HG03521 (cell line): Measurements from ENCODE around the gene PI3.

ENCODE experiments used
- ATAC-seq: cut with Tn5 transposase; IDR thresholded peaks from one replicate; pipeline ENCODE4 v1.9.1; 2021; ENCODE audit warnings: mild to moderate bottlenecking, moderate library complexity; ENCODE audit not compliant: unreplicated experiment

Gene PI3

DNA sequence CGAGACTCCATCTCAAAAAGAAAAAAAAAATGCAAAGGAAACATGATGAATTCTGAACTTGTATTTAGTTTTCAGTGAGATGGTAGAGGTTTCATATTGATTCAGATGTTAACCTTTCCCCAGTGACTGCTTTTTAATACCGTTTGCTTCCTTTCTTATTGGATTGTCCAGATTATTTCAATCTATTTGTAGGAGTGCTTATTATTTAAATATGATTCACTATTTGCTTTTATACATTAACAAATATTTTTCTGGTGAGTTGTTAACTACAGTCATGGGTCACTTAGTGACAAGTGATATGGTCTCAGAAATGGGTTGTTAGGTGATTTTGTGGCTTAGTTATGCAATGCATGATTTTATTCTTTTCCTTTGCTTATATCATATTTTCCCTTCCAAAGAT lies 8.4 kb downstream of the PI3 start:
- ATAC-seq: no peak

DNA sequence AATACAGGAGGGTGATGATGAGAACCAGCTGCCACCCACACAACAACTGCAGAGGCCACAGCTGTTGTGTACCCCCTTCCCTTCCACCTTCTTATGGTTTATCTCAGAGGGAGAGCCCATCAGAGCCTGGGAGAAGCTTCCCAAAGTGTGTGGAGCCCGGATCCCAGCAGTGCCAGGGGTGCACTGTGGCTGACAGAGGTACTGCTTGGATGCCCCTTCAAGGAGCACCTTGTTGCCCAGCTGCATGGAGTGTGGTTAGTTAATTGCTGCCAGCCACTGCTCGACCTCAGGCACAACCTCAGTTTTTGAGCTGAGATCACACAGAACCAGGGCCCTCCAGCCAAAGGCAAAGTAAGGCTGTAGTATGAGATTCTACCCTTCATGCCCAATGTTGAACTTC lies 13.0 kb downstream of the PI3 start:
- no peak for ATAC-seq

DNA sequence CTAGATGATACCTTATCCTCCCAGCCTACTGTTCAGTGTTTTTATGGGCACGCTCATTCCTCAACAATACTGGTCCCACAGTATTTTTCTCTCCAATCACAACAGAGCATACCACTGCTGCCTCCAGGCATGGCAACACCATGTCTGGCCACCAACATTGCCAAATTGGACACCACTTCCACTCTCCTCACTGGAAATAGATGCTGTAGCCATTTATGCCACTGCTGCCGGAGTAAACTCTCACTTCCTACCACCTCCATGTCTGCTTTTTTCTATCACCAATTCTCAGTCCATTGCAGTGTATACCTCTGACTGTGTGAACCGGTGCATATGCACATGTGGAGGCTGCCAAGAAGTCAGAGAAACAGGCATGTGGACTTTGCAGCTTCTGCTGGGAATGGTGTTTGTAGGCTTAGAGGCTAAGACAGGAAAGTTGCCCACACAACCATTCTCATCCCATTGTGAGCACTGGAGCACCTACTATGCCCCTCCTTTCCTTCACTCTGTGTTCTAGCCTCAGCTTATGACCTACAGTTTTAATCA lies 14.4 kb downstream of the PI3 start:
- no peak for ATAC-seq

DNA sequence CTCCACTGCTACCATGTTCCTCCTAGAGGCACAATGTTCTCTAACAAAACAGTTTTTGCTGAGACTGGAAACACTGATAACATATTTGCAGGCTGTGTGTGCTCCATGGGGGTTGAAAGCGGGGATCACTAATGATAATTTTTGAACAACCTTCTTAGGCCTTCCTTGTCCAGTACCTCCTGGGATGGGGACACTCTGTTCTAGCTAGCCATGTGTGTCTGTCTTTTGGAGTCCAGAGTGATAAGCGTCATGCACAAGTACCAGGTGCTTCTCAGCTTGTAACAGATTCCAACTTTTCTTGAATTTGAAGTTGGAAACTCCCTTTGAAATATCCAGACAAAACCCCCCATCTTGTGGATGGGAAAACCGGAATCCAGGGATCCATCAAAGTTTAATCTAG lies 15.2 kb downstream of the PI3 start:
- ATAC-seq: no peak

DNA sequence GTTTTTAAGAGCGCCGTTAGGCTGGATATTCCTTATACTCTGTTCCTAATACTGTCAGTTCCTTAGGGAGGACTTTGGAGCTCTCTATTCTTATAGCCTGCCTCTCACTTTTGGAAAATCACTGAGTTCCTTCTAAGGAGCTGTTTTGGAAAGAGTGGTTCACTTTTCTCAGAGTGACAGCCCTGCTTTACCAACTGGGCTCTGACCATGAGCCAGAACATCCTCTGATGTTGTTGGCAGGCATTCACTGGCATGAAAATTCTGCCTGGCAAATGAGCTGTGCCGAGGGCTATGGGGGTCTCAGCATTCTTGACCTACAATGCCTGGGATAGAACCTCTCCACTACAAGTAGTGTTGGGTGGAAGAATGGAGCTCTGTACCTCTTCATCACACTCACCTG lies 17.2 kb downstream of the PI3 start:
- ATAC-seq: no peak

DNA sequence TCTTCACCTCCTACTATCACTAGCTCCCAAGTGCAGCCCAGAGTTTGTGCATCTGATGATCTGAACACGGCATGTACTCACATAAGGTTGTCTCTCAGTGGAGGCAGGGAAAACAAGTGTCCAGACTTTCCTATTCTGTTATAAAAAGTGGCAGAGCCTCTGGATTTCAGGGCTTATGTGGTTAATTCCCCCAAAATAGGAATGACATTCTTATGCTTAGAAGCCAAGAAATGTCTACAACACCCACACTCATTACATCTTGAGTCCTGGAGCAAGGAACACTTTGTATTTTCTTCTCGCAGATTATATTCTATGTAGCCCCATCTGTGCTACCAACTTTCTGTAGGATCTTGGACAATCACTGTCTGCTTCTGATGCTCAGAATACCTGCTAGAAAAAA lies 18.6 kb downstream of the PI3 start:
- no peak for ATAC-seq

DNA sequence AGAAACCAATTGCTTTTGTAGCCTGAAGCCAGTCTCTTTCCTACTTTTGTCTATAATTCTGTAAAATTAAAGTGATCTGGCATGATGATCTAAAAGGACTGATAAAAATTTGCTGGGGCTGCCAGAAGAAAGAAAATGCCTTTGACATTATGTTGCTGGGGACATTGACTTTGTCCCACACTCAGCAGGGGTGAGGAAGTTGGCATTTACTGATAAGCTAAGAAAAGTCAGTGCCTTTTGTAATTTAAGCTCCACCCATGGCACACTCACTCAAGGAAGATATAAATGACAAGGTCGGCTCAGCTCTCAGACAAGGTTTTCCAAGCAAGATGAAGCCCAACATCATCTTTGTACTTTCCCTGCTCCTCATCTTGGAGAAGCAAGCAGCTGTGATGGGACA lies 32.0 kb downstream of the PI3 start, which contains the start of gene SEMG1:
SEMG1 (plus strand) TSS at position 309 of the 400 bp plus-strand sequence; CDS start at position 330, 21 bp downstream.
- no peak for ATAC-seq

DNA sequence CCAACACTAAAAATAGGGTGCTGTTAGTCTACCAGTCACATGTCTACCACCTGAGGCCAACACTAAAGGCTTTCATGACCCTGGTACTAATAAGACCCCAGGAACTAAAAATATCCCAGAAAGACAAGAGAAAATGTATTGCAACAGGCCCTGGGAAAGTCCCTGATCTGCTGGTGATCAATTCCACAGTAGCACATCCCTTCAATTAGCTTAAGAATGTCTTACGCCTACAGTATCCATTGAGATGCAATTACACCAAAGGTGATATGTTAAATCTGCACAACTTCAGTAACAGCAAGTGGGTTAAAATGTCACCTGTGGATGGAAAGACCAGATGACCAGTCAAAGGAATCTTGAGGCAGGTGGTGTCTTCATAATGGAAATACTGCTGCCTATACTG lies 35.2 kb downstream of the PI3 start:
- no peak for ATAC-seq

DNA sequence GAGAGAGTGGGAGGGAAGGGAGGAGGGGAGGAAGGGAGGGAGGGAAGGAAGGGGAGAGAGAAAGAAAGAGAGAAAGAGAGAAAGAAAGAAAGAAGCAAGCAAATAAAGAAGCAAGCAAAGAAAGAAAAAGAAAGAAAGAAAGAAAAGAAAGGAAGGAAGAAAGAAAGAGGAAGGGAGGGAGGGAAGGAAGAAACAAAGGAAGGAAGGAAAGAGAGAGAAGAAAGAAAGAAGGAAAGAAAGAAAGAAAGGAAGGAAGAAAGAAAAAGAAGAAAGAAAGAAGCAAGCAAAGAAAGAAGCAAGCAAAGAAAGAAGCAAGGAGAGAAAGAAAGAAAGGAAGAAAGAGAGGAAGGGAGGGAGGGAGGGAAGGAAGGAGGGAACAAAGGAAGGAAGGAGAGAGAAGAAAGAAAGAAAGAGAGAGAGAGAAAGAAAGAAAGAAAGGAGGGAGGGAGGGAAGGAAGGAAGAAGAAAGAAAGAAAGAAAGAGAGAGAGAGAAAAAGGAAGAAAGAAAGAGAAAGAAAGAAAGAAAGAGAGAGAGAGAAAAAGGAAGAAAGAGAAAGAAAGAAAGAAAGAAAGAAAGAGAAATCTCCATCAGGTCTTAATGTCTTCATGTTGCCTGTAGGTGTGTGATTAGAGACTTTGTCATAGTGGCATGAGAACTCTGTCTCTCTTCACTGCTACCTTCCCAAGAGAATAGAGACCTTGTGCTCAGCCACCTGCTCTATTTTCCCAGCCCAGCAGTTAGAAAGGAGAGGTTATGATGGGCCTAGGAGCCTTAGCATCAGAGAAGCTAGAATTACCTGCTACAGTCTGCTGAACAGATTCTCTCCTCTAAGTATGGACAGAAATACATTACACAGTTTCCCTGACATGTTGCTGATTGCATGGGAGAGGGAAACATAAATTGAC lies 37.1 kb downstream of the PI3 start:
- ATAC-seq: no peak

DNA sequence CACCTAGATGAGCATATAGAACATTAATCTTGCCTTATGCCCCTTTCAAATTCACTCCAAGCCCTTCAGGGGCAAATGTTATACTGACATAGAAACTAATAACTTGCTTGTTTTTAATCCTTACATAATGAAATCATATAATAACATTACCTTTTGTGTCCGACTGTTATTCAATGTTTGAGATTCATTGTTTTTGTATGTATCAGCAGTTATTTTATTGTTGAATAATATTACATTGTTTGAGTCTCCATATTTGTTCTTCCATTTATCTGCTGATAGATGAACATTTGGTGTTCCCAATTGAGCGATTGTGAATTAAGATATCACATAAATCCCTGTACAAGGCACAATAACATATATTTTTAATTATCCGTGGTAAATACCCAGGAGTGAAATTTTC lies 38.1 kb downstream of the PI3 start:
- ATAC-seq: no peak

DNA sequence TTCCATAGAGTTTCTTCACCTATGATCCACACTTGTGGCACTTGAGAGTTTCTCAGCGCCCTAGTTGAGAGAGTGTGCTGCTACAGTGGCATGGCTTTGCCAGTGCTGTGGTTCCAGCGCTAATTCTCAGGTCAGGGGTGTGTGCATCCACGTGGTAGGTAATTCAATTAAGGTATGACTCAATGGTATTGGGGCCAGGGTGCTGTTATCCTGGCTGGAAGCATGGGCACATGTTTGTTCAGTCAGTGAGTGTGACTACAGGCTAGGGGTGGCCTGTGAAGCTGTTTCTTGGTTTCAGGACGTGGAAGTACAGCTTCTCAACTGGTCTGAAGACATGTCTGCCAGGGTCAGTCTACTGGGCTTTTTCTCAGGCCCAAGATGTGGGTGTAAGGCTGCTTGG lies 43.4 kb downstream of the PI3 start:
- ATAC-seq: no peak

DNA sequence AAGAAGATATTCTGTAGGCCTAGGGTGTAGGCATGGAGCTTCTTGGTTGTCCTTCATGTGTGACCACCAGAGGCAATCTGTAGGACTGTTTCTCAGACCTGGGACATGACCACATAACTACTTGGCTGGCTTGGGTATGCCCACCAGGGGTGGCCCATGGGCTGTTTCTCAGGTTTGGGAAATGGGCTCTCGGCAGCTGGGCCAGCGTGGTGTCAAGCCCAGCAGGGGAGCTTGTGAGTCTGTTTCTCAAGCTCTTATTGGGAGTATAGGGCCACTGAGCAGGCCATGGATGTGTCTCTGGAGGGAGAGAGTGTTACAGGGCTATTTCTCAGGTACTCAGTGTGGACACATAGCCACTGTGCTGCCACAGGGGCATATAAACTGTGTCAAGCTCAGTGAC lies 43.9 kb downstream of the PI3 start:
- no peak for ATAC-seq

DNA sequence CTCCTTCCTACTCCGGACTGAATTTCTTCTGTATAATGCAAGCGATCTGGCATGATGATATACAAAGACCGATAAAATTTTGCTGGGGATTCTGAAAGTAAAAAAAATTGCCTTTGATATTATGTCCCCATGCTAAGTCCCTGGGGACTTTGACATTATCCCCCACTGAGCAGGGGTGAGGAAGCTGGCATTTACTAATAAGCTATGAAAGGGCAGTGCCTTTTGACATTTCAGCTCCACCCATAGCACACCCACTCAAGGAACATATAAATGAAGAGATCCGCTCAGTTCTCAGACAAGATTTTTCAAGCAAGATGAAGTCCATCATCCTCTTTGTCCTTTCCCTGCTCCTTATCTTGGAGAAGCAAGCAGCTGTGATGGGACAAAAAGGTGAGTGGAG lies 46.4 kb downstream of the PI3 start, which contains the start of gene SEMG2:
SEMG2 (plus strand) TSS at position 298 of the 400 bp plus-strand sequence; CDS start at position 315, 17 bp downstream.
- ATAC-seq: no peak

DNA sequence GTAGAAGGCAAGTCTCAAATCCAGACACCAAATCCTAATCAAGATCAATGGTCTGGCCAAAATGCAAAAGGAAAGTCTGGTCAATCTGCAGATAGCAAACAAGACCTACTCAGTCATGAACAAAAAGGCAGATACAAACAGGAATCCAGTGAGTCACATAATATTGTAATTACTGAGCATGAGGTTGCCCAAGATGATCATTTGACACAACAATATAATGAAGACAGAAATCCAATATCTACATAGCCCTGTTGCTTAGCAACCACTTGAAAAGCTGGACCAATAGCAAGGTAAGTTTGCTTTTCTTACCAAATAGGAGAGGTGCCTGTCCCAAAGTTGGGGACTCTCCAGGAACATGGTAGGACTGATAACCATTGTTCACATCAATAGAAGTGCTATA lies 48.4 kb downstream of the PI3 start:
- ATAC-seq: no peak
